ENCODE results near the gene EID3. TPM values are rescaled to one million over a fixed set of nuclear protein-coding genes. Genes with fewer than 3 reads are reported as not detected.

EID3 gene
- total and polyA plus RNA-seq, 4 donors, result 0.17 to 6.4 (median 1.2) TPM

GRCh38 chr12:104319028-104319427, 15.5 kb downstream of the EID3 start:
- Histone ChIP-seq H3K36me3 (ENCODE audit: control insufficient read depth in 4 of 4, insufficient read depth in 3 of 4, low read depth in 1 of 4, low read length in 3 of 4) (peaks cover 11 to 55% (median 46%) of the 10 kb centered on the region in 4 donors), H3K4me3 (ENCODE audit: low read depth in 1 of 3, low read length in 3 of 3) (no peak overlapping the region), H3K9ac (ENCODE audit: low read depth in 1 of 2, low read length in 2 of 2) (no peak overlapping the region), H3K9me3 (ENCODE audit: control insufficient read depth in 4 of 4, low read length in 3 of 4) (no peaks in the 10 kb centered on the region), H3K27me3 (ENCODE audit: control insufficient read depth in 4 of 4, insufficient read depth in 4 of 4, low read length in 3 of 4) (no peaks in the 10 kb centered on the region), H3K27ac (ENCODE audit: low read depth in 1 of 2, low read length in 2 of 2) (no peak overlapping the region), H3K4me1 (ENCODE audit: control insufficient read depth in 4 of 4, insufficient read depth in 4 of 4, low read length in 3 of 4) (no peaks in the 10 kb centered on the region)
- DNase-seq (ENCODE audit: low spot score), result no peak
- TF ChIP-seq ATF3 (IDR thresholded peaks at IDR 0.05) (no peak), FOXA1 (IDR thresholded peaks at IDR 0.05) (no peak), RXRA (IDR thresholded peaks at IDR 0.05) (no peak), NR2F2 (IDR thresholded peaks at IDR 0.05) (no peak), GABPA (IDR thresholded peaks at IDR 0.05 in 1 of 2, conservative IDR thresholded peaks at IDR 0.05 in 1 of 2) (no peak), RAD21 (IDR thresholded peaks at IDR 0.05) (no peak), TAF1 (conservative IDR thresholded peaks at IDR 0.05) (no peak), JUND (IDR thresholded peaks at IDR 0.05) (no peak), HNF4A (conservative IDR thresholded peaks at IDR 0.05) (no peak), EGR1 (IDR thresholded peaks at IDR 0.05; ENCODE audit: low read depth in 2 of 2) (no peak), YY1 (IDR thresholded peaks at IDR 0.05) (no peak), FOXA2 (IDR thresholded peaks at IDR 0.05) (no peak)
- TF ChIP-seq, protein P1, sequence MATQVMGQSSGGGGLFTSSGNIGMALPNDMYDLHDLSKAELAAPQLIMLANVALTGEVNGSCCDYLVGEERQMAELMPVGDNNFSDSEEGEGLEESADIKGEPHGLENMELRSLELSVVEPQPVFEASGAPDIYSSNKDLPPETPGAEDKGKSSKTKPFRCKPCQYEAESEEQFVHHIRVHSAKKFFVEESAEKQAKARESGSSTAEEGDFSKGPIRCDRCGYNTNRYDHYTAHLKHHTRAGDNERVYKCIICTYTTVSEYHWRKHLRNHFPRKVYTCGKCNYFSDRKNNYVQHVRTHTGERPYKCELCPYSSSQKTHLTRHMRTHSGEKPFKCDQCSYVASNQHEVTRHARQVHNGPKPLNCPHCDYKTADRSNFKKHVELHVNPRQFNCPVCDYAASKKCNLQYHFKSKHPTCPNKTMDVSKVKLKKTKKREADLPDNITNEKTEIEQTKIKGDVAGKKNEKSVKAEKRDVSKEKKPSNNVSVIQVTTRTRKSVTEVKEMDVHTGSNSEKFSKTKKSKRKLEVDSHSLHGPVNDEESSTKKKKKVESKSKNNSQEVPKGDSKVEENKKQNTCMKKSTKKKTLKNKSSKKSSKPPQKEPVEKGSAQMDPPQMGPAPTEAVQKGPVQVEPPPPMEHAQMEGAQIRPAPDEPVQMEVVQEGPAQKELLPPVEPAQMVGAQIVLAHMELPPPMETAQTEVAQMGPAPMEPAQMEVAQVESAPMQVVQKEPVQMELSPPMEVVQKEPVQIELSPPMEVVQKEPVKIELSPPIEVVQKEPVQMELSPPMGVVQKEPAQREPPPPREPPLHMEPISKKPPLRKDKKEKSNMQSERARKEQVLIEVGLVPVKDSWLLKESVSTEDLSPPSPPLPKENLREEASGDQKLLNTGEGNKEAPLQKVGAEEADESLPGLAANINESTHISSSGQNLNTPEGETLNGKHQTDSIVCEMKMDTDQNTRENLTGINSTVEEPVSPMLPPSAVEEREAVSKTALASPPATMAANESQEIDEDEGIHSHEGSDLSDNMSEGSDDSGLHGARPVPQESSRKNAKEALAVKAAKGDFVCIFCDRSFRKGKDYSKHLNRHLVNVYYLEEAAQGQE (IDR thresholded peaks at IDR 0.05), result no peak
- TF ChIP-seq, protein P2, sequence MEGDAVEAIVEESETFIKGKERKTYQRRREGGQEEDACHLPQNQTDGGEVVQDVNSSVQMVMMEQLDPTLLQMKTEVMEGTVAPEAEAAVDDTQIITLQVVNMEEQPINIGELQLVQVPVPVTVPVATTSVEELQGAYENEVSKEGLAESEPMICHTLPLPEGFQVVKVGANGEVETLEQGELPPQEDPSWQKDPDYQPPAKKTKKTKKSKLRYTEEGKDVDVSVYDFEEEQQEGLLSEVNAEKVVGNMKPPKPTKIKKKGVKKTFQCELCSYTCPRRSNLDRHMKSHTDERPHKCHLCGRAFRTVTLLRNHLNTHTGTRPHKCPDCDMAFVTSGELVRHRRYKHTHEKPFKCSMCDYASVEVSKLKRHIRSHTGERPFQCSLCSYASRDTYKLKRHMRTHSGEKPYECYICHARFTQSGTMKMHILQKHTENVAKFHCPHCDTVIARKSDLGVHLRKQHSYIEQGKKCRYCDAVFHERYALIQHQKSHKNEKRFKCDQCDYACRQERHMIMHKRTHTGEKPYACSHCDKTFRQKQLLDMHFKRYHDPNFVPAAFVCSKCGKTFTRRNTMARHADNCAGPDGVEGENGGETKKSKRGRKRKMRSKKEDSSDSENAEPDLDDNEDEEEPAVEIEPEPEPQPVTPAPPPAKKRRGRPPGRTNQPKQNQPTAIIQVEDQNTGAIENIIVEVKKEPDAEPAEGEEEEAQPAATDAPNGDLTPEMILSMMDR (IDR thresholded peaks at IDR 0.05; ENCODE audit: low read depth, low read length, missing input control), result no peak
- WGBS, result 99% methylated on average over 1 of the region's 1 CpG

- no peak overlapping the region for H3K4me3 ChIP-seq (ENCODE audit: low read depth in 1 of 3, low read length in 3 of 3)
- WGBS, result 99% methylated on average over 1 of the region's 1 CpG
- DNase-seq (ENCODE audit: low spot score), result no peak
- TF ChIP-seq NR2F2 (IDR thresholded peaks at IDR 0.05) (no peak), TAF1 (conservative IDR thresholded peaks at IDR 0.05) (no peak), EGR1 (IDR thresholded peaks at IDR 0.05; ENCODE audit: low read depth in 2 of 2) (no peak), ZBTB33 (IDR thresholded peaks at IDR 0.05) (no peak), GABPA (IDR thresholded peaks at IDR 0.05 in 1 of 2, conservative IDR thresholded peaks at IDR 0.05 in 1 of 2) (no peak), YY1 (IDR thresholded peaks at IDR 0.05) (no peak), SP1 (IDR thresholded peaks at IDR 0.05) (no peak), RXRA (IDR thresholded peaks at IDR 0.05) (no peak)
- TF ChIP-seq, protein P1 (IDR thresholded peaks at IDR 0.05), result no peak
- TF ChIP-seq, protein P2 (IDR thresholded peaks at IDR 0.05; ENCODE audit: low read depth, low read length, missing input control), result no peak
- H3K4me1 ChIP-seq (ENCODE audit: control insufficient read depth in 4 of 4, insufficient read depth in 4 of 4, low read length in 3 of 4), result no peaks in the 10 kb centered on the region
- H3K9ac ChIP-seq (ENCODE audit: low read depth in 1 of 2, low read length in 2 of 2), result no peak overlapping the region
- H3K9me3 ChIP-seq (ENCODE audit: control insufficient read depth in 4 of 4, low read length in 3 of 4), result no peaks in the 10 kb centered on the region
- H3K27ac ChIP-seq (ENCODE audit: low read depth in 1 of 2, low read length in 2 of 2), result no peak overlapping the region
- peaks cover 8 to 58% (median 47%) of the 10 kb centered on the region in 4 donors for H3K36me3 ChIP-seq (ENCODE audit: control insufficient read depth in 4 of 4, insufficient read depth in 3 of 4, low read depth in 1 of 4, low read length in 3 of 4)
- H3K27me3 ChIP-seq (ENCODE audit: control insufficient read depth in 4 of 4, insufficient read depth in 4 of 4, low read length in 3 of 4), result no peaks in the 10 kb centered on the region
Observed at GRCh38 chr12:104319918-104320626, 16.5 kb downstream of the EID3 start.

Data from liver (tissue), 9 donors.